ENCODE results near the gene SLC7A7. TPM values are rescaled to one million over a fixed set of nuclear protein-coding genes. Genes with fewer than 3 reads are reported as not detected.

SLC7A7 gene
- total and polyA plus RNA-seq, 8 donors = 3.1 to 29.4 (median 8.1) TPM; not detected in 2

GRCh38 chr14:22819151-22819988, 4.1 kb upstream of the SLC7A7 start:
- peak overlapping the region; percentile 47 to 89 (median 86) for H3K27ac ChIP-seq
- peak overlapping the region; percentile 16 to 29 (median 27) for H3K4me3 ChIP-seq
- intact Hi-C loops (cut with DNase I; ENCODE audit: low total_unique reads) = no loop called here
- peak; percentile 57 to 81 for DNase-seq
- H3K27me3 ChIP-seq = no peaks in the 10 kb centered on the region
- 7 to 22% (median 11%) methylated on average over 10 of the region's 10 CpGs for WGBS, 5 donors
- peaks cover 45 to 97% (median 73%) of the 10 kb centered on the region in 4 donors for H3K4me1 ChIP-seq
- no peaks in the 10 kb centered on the region for H3K9me3 ChIP-seq
- TF ChIP-seq CTCF (IDR thresholded peaks at IDR 0.05) (no peak), POLR2AphosphoS5 (IDR thresholded peaks at IDR 0.05) (no peak), EP300 (IDR thresholded peaks at IDR 0.05) (no peak), POLR2A (IDR thresholded peaks at IDR 0.05) (no peak)
- no peaks in the 10 kb centered on the region for H3K36me3 ChIP-seq

DNA sequence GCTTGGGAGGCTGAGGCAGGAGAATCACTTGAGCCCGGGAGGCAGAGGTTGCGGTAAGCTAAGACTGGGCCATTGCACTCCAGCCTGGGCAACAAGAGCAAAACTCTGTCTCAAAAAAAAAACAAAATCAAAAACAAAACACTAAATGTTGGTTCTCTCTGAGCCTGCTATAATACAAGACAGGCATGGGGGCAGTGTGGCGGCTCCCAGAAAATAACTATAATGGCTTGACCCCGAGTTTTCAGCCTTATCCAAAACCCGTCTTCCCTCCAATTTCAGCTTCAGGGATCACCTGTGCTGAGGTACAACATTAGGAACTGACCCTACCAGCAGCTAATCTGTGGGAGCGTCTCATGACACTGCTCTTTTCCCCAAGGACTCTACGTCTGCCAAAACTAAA, 862 bp downstream of the SLC7A7 start:
- Histone ChIP-seq H3K36me3 (no peaks in the 10 kb centered on the region), H3K9me3 (no peaks in the 10 kb centered on the region), H3K27me3 (no peaks in the 10 kb centered on the region), H3K4me1 (peaks cover 18 to 47% (median 28%) of the 10 kb centered on the region in 4 donors), H3K4me3 (peak overlapping the region in 2 of 4 donors; percentile 24 to 25), H3K27ac (peak overlapping the region in 2 of 5 donors; percentile 2 to 65)
- TF ChIP-seq EP300 (IDR thresholded peaks at IDR 0.05) (no peak), CTCF (IDR thresholded peaks at IDR 0.05) (no peak), POLR2A (IDR thresholded peaks at IDR 0.05) (no peak), POLR2AphosphoS5 (IDR thresholded peaks at IDR 0.05) (no peak)
- intact Hi-C loops (cut with DNase I; ENCODE audit: low total_unique reads) = no loop called here
- 77 to 90% (median 81%) methylated on average over 5 to 7 of the region's 7 CpGs for WGBS, 5 donors
- DNase-seq = no peak

DNA sequence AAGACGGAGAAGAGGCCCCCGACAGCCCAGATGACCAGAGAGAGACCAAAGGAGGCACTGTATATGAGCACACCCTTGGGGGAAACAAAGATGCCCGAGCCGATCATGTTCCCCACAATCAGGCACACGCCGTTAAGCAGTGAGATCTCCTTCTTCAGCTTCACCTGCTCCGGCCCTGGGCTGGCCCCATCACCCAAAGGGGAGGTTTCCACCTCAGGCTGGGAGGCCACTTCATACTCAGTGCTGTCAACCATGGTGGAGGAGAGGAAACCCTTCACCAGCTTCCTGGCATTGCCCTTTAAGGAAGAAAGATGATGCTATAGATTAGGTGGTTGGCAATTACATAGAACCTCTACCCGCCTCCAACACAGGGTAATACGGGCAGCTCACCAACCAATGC, 2.1 kb downstream of the SLC7A7 start:
- intact Hi-C loops (cut with DNase I; ENCODE audit: low total_unique reads) = no loop called here

GRCh38 chr14:22812744-22813143, 2.5 kb downstream of the SLC7A7 start:
- peaks cover 7 to 39% (median 16%) of the 10 kb centered on the region in 4 donors for H3K4me1 ChIP-seq
- 81 to 91% (median 87%) methylated on average over 4 of the region's 4 CpGs for WGBS, 5 donors
- H3K27me3 ChIP-seq = no peaks in the 10 kb centered on the region
- TF ChIP-seq EP300 (IDR thresholded peaks at IDR 0.05) (no peak), POLR2AphosphoS5 (IDR thresholded peaks at IDR 0.05) (no peak), CTCF (IDR thresholded peaks at IDR 0.05) (no peak), POLR2A (IDR thresholded peaks at IDR 0.05) (no peak)
- H3K9me3 ChIP-seq = no peaks in the 10 kb centered on the region
- H3K27ac ChIP-seq = no peak overlapping the region
- H3K4me3 ChIP-seq = no peak overlapping the region
- DNase-seq = no peak
- intact Hi-C loops (cut with DNase I; ENCODE audit: low total_unique reads) = no loop called here
- no peaks in the 10 kb centered on the region for H3K36me3 ChIP-seq

More for the DNA sequence above, 2.1 kb downstream of the SLC7A7 start:
- Histone ChIP-seq H3K27ac (no peak overlapping the region), H3K36me3 (no peaks in the 10 kb centered on the region), H3K27me3 (no peaks in the 10 kb centered on the region), H3K9me3 (no peaks in the 10 kb centered on the region), H3K4me3 (no peak overlapping the region), H3K4me1 (peaks cover 10 to 39% (median 18%) of the 10 kb centered on the region in 4 donors)
- no peak for TF ChIP-seq POLR2AphosphoS5 (IDR thresholded peaks at IDR 0.05)
- no peak for TF ChIP-seq EP300 (IDR thresholded peaks at IDR 0.05)
- TF ChIP-seq POLR2A (IDR thresholded peaks at IDR 0.05) = no peak
- no peak for TF ChIP-seq CTCF (IDR thresholded peaks at IDR 0.05)
- 85 to 93% (median 88%) methylated on average over 9 of the region's 9 CpGs for WGBS, 5 donors
- DNase-seq = no peak
